Muscle layer of duodenum (tissue), 2 donors: Measurements from ENCODE around the gene HAGHL.

ENCODE experiments used
- H3K27ac ChIP-seq: one replicate; pipeline ENCODE4 v1.7.0; 2013; ENCODE audit warnings: mild to moderate bottlenecking, low read length
- H3K27me3 ChIP-seq: one replicate; pipeline ENCODE4 v1.7.0; 2013; ENCODE audit warnings: low read depth, mild to moderate bottlenecking, control low read depth, low read length
- H3K36me3 ChIP-seq, 2 donors: one replicate each; pipeline ENCODE4 v1.7.0; 2013; ENCODE audit warnings: low read length in 2 of 2, control low read depth in 1 of 2, mild to moderate bottlenecking in 1 of 2; ENCODE audit not compliant: insufficient read depth in 2 of 2, control insufficient read depth in 1 of 2
- H3K4me1 ChIP-seq, 2 donors: one replicate each; pipeline ENCODE4 v1.7.0; 2013; ENCODE audit warnings: low read length in 2 of 2, mild to moderate bottlenecking in 2 of 2, control low read depth in 1 of 2, moderate library complexity in 1 of 2; ENCODE audit not compliant: insufficient read depth in 2 of 2, control insufficient read depth in 1 of 2
- H3K4me3 ChIP-seq, 2 donors: one replicate each; pipeline ENCODE4 v1.7.0; 2013; ENCODE audit warnings: low read length in 2 of 2, low read depth in 1 of 2, mild to moderate bottlenecking in 1 of 2
- H3K9me3 ChIP-seq, 2 donors: one replicate each; pipeline ENCODE4 v1.7.0; 2013; ENCODE audit warnings: low read length in 2 of 2, control low read depth in 1 of 2, mild to moderate bottlenecking in 1 of 2; ENCODE audit not compliant: control insufficient read depth in 1 of 2
- donor health status: healthy.

Gene HAGHL

DNA sequence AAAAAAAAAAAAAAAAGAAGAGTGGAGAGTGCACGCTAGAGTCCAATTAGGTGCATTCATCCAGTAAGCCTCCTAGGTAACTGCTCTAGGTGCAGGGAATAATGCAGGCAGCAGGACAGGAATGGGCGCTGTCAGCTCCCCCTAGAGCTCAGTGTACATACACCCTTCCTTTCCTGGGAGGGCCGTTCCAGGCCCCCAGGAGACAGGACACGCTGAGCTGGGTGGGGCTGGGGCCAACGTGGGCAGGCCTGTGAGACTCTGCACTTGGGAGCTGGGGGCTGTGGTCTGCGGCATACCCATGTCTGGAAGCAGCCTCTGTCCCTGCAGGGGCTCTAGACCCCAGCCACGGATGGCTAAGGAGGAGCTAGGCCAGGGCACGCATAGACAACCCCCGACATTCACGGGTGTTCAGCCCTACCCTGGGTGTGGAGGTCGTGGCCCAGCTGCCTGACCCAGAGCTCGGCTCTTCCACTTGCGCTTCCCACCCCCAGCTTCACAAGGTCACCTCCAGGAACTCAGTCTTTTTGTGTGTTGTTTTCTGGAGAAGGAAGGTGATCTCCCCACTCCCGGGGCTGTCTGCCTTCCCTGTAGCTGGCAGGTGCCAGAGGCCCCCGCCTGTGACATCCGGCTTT lies 7.0 kb upstream of the HAGHL start:
- no peaks in the 10 kb centered on the region for H3K36me3 ChIP-seq
- peaks cover 9 to 56% of the 10 kb centered on the region in 2 donors for H3K4me1 ChIP-seq
- peak overlapping the region; percentile 31 for H3K27ac ChIP-seq

GRCh38 chr16:720447-720989 lies 6.4 kb upstream of the HAGHL start:
- Histone ChIP-seq H3K9me3 (no peaks in the 10 kb centered on the region), H3K36me3 (no peaks in the 10 kb centered on the region), H3K27me3 (no peaks in the 10 kb centered on the region), H3K4me3 (peak overlapping the region; percentile 55 to 70), H3K27ac (peak overlapping the region; percentile 31), H3K4me1 (peaks cover 9 to 52% of the 10 kb centered on the region in 2 donors)

More for the DNA sequence above, 7.0 kb upstream of the HAGHL start:
- H3K4me3 ChIP-seq, result peak overlapping the region; percentile 55 to 70
- H3K9me3 ChIP-seq, result no peaks in the 10 kb centered on the region
- no peaks in the 10 kb centered on the region for H3K27me3 ChIP-seq

- no peaks in the 10 kb centered on the region for H3K9me3 ChIP-seq
- no peaks in the 10 kb centered on the region for H3K36me3 ChIP-seq
- peaks cover 4% of the 10 kb centered on the region for H3K27me3 ChIP-seq
- peak within 1 kb of the TSS; percentile 31 for H3K27ac ChIP-seq
- H3K4me1 ChIP-seq, result peaks cover 9 to 48% of the 10 kb centered on the region in 2 donors
- H3K4me3 ChIP-seq, result peak within 1 kb of the TSS; percentile 55 to 70
Observed at GRCh38 chr16:720990-721764, 5.7 kb upstream of the HAGHL start, which contains the start of gene ANTKMT. TSS of gene ANTKMT (plus strand) at chr16:721146. CDS start at chr16:721275, 129 bp downstream.

DNA sequence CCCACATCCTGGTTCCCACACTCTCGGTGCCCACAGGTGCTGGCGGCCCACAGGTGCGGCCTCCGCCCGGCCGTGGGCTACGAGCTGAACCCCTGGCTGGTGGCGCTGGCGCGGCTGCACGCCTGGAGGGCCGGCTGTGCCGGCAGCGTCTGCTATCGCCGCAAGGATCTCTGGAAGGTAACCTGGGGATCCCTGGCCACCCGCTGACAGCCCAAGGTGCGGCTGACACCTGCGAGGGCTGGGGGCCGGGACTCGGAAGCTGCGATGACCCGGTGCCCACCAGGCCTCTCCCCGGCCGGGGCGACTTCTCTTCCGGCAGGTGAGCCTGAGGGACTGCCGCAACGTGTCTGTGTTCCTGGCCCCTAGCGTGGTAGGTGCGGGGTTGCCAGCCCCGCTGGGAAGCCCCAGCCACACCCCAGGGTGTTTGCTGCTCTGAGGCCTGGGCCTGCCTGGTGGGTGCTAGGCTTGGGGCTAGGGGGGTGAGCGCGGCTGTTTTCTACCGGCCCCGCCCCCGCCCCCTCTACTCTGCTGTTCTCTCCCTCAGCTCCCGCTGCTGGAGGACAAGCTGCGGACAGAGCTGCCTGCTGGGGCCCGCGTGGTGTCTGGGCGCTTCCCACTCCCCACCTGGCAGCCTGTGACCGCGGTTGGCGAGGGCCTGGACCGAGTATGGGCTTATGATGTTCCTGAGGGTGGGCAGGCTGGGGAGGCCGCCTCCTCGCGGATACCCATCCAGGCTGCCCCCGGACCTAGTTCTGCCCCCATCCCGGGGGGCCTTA lies 5.0 kb upstream of the HAGHL start:
- no peaks in the 10 kb centered on the region for H3K36me3 ChIP-seq
- H3K27ac ChIP-seq, result no peak overlapping the region
- peaks cover 8% of the 10 kb centered on the region for H3K27me3 ChIP-seq
- peak overlapping the region in 1 of 2 donors; percentile 70 for H3K4me3 ChIP-seq
- H3K4me1 ChIP-seq, result peaks cover 9 to 47% of the 10 kb centered on the region in 2 donors
- H3K9me3 ChIP-seq, result no peaks in the 10 kb centered on the region

GRCh38 chr16:722835-723633 lies 3.9 kb upstream of the HAGHL start:
- no peak overlapping the region for H3K27ac ChIP-seq
- H3K36me3 ChIP-seq, result no peaks in the 10 kb centered on the region
- H3K27me3 ChIP-seq, result peaks cover 8% of the 10 kb centered on the region
- H3K4me1 ChIP-seq, result peaks cover 9 to 50% of the 10 kb centered on the region in 2 donors
- H3K4me3 ChIP-seq, result no peak overlapping the region
- H3K9me3 ChIP-seq, result no peaks in the 10 kb centered on the region

DNA sequence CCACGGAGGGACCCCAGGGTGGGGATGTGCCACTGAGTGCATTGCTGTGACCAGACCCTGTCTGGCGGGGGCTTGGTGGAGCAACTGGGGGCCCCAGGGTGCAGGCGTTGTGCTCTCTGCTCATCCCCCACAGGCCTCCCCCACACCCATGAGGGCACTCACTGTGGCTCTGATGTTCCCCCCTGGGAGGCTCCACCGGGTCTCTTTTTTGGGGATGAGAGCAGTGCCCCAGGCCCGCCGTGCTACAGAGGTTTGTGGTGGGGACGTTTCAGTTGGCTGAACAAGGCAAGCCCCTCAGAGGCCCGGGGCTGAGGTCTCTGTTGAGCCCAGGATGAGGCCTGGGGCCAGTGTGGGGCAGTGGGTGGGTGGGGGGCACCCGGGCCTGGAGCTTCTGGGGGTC lies 3.2 kb upstream of the HAGHL start:
- no peak overlapping the region for H3K27ac ChIP-seq
- H3K4me1 ChIP-seq, result peaks cover 9 to 50% of the 10 kb centered on the region in 2 donors
- no peaks in the 10 kb centered on the region for H3K36me3 ChIP-seq
- peaks cover 8% of the 10 kb centered on the region for H3K27me3 ChIP-seq
- H3K4me3 ChIP-seq, result no peak overlapping the region
- no peaks in the 10 kb centered on the region for H3K9me3 ChIP-seq

DNA sequence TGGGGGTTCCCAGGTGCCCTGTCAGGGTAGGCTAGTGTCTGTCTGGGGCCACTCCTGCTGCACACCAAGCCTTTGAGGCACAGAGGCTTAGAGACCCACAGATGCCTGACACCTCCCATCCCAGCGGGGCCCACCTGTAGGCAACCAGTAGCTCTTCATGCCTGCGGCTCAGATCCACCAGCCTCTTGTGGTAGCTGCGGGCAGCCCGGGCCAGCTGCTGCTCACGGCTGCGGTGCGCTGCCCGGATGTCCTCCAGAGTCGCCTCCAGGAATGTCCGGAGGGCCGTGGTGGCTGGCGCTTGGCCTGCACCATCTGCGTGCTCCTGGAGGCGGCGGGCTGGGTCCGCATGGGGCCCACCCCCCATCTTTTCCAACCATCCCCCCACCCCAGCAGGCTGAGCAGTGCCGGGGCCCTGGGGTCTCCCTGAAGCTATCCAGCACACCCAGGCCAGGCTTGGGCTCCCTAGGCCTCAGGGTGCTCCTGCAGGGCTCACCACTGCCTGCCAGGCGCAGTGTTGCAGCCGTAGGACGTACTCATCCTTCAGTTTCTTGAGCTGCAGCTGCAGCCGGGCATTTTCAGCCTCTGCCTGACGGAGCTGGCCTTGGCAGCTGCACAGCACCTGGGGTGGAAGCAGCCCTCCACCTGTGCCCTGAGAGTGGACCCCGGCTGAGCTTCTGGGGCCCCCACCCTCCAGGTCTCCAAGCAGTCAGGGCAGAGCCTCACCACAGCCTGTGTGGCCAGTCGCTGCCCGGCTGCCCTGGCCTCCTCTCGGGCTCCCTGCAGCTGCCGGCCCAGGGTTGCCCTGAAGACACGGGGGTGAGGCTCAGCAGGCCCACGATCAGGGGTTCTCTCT lies 2.5 kb upstream of the HAGHL start:
- H3K27me3 ChIP-seq, result peaks cover 8% of the 10 kb centered on the region
- no peaks in the 10 kb centered on the region for H3K9me3 ChIP-seq
- H3K36me3 ChIP-seq, result no peaks in the 10 kb centered on the region
- no peak overlapping the region for H3K4me3 ChIP-seq
- H3K27ac ChIP-seq, result no peak overlapping the region
- H3K4me1 ChIP-seq, result peaks cover 5 to 44% of the 10 kb centered on the region in 2 donors

- Histone ChIP-seq H3K36me3 (peaks cover 0 to under 1% of the 10 kb centered on the region in 2 donors), H3K4me3 (no peak overlapping the region), H3K4me1 (peaks cover 3 to 39% of the 10 kb centered on the region in 2 donors), H3K27me3 (peaks cover 8% of the 10 kb centered on the region), H3K27ac (no peak overlapping the region), H3K9me3 (no peaks in the 10 kb centered on the region)
Observed at GRCh38 chr16:725041-725376, 1.9 kb upstream of the HAGHL start.

DNA sequence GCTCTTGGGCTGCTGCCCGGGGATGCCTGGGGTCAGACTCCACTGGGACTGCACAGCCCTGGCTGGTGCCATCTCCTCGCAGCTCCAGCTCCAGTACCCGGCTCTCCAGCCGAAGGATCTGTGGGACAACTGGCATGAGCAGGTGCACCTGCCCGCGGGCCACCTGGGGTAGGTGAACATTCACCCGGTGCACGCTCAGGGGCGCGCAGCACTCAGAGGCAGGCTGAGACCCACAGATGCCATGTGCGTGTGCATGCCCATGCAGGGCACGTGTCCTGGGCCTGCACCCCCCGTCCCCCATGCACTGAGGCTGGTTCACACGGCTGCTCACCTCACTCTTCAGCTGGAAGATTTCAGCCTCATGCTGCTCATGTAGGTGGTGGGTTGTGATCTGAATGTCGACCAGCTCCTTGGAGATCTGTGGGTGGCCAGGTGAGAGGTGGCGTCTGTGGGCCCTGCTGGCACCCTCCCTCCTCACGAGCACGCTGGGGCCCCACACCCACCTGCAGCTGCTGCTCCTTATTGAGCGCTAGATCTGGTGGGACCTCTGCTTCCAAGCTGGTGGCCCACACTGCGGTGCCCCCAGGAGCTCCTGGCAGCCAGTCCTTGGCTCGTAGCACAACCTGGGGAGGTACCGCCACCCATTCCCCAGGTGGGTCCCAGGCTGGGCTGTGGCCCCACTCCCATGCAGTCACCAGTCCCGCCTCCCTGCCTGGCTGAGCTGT lies 1.3 kb upstream of the HAGHL start:
- H3K36me3 ChIP-seq, result peaks cover 0 to 7% of the 10 kb centered on the region in 2 donors
- peaks cover 8% of the 10 kb centered on the region for H3K27me3 ChIP-seq
- H3K27ac ChIP-seq, result no peak overlapping the region
- no peak overlapping the region for H3K4me3 ChIP-seq
- peaks cover 0 to 32% of the 10 kb centered on the region in 2 donors for H3K4me1 ChIP-seq
- H3K9me3 ChIP-seq, result no peaks in the 10 kb centered on the region

DNA sequence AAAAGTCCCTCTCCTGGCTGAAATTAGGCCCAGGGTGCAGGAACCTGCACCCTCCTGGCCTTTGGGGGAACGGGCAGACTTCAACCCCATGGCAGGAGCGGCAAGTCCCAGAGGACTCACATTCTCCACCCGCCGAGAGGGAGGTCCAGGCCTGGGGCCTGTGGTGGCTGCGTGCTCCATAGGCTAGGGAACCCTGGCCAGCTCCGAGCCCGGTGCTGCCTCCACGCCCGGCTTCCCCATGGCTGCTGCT lies 793 bp upstream of the HAGHL start:
- H3K9me3 ChIP-seq, result no peaks in the 10 kb centered on the region
- H3K27ac ChIP-seq, result no peak overlapping the region
- peaks cover 0 to 32% of the 10 kb centered on the region in 2 donors for H3K4me1 ChIP-seq
- H3K36me3 ChIP-seq, result peaks cover 0 to 9% of the 10 kb centered on the region in 2 donors
- no peak overlapping the region for H3K4me3 ChIP-seq
- peaks cover 8% of the 10 kb centered on the region for H3K27me3 ChIP-seq
